ENCODE measurements around the gene SELENOK.
"Not testable (repeated sequence)": the region's sequence is repeated elsewhere in the genome, so short reads cannot be mapped to it uniquely, and the experiment has no call there.

The SELENOK gene

GRCh38 chr3:53891497-53892285 is at the start of gene SELENOK:
Gene SELENOK, minus strand, starts transcription at chr3:53891859.
- peak; percentile 86 to 92 (median 90) for DNase-seq (ENCODE audit: low read depth in 3 of 3, low spot score in 1 of 3)

- no peak for DNase-seq (ENCODE audit: low read depth in 3 of 3, low spot score in 1 of 3)
These were observed 49.5 kb upstream of the SELENOK start for GRCh38 chr3:53941184-53941583.

- DNase-seq (ENCODE audit: low read depth in 3 of 3, low spot score in 1 of 3), result no peak
These were observed 49.0 kb upstream of the SELENOK start for GRCh38 chr3:53940623-53941022.

- DNase-seq (ENCODE audit: low read depth in 3 of 3, low spot score in 1 of 3), result no peak
These were observed 48.2 kb upstream of the SELENOK start for GRCh38 chr3:53939813-53940212.

GRCh38 chr3:53939086-53939582 is 47.5 kb upstream of the SELENOK start:
- no peak for DNase-seq (ENCODE audit: low read depth in 3 of 3, low spot score in 1 of 3)

GRCh38 chr3:53938645-53939044 is 47.0 kb upstream of the SELENOK start:
- no peak for DNase-seq (ENCODE audit: low read depth in 3 of 3, low spot score in 1 of 3)

- DNase-seq (ENCODE audit: low read depth in 3 of 3, low spot score in 1 of 3), result no peak
These were observed 44.7 kb upstream of the SELENOK start for GRCh38 chr3:53936347-53936746.

- DNase-seq (ENCODE audit: low read depth in 3 of 3, low spot score in 1 of 3), result no peak
These were observed 43.7 kb upstream of the SELENOK start for GRCh38 chr3:53935283-53935901.

- not testable (repeated sequence) for DNase-seq (ENCODE audit: low read depth in 3 of 3, low spot score in 1 of 3)
These were observed 35.7 kb upstream of the SELENOK start for GRCh38 chr3:53927208-53927872.

- no peak for DNase-seq (ENCODE audit: low read depth in 3 of 3, low spot score in 1 of 3)
These were observed 29.6 kb upstream of the SELENOK start for GRCh38 chr3:53921296-53921695.

- DNase-seq (ENCODE audit: low read depth in 3 of 3, low spot score in 1 of 3), result no peak
These were observed 28.1 kb upstream of the SELENOK start for GRCh38 chr3:53919741-53920140.

GRCh38 chr3:53913401-53913800 is 21.7 kb upstream of the SELENOK start:
- no peak for DNase-seq (ENCODE audit: low read depth in 3 of 3, low spot score in 1 of 3)

- no peak for DNase-seq (ENCODE audit: low read depth in 3 of 3, low spot score in 1 of 3)
These were observed 11.1 kb upstream of the SELENOK start for GRCh38 chr3:53902711-53903110.

GRCh38 chr3:53902067-53902466 is 10.4 kb upstream of the SELENOK start:
- no peak for DNase-seq (ENCODE audit: low read depth in 3 of 3, low spot score in 1 of 3)

GRCh38 chr3:53900666-53901331 is 9.1 kb upstream of the SELENOK start:
- DNase-seq (ENCODE audit: low read depth in 3 of 3, low spot score in 1 of 3), result no peak

GRCh38 chr3:53899750-53900149 is 8.1 kb upstream of the SELENOK start:
- no peak for DNase-seq (ENCODE audit: low read depth in 3 of 3, low spot score in 1 of 3)

GRCh38 chr3:53892286-53892637 is 603 bp upstream of the SELENOK start:
- no peak for DNase-seq (ENCODE audit: low read depth in 3 of 3, low spot score in 1 of 3)

- peak in 1 of 3 donors; percentile 10 for DNase-seq (ENCODE audit: low read depth in 3 of 3, low spot score in 1 of 3)
These were observed 758 bp downstream of the SELENOK start for GRCh38 chr3:53890726-53891475.

GRCh38 chr3:53888232-53888631 is 3.4 kb downstream of the SELENOK start:
- DNase-seq (ENCODE audit: low read depth in 3 of 3, low spot score in 1 of 3), result no peak

GRCh38 chr3:53887446-53887845 is 4.2 kb downstream of the SELENOK start:
- DNase-seq (ENCODE audit: low read depth in 3 of 3, low spot score in 1 of 3), result no peak

GRCh38 chr3:53885239-53885638 is 6.4 kb downstream of the SELENOK start:
- no peak for DNase-seq (ENCODE audit: low read depth in 3 of 3, low spot score in 1 of 3)

Measured in stimulated activated CD4-positive, alpha-beta T cell treated with anti-CD3 and anti-CD28 coated beads, TNF-alpha, amount 100 ng/mL, for 1 hour (primary cell).